Naive thymus-derived CD8-positive, alpha-beta T cell (primary cell): ENCODE measurements around the gene EEF1G. TPM values are rescaled to one million over a fixed set of nuclear protein-coding genes. Genes with fewer than 3 reads are reported as not detected.

Source experiments
- ATAC-seq, 2 donors: fragments of 150-1000 bp; cut with Tn5 transposase in 1 of 2; sonication (Bioruptor Pico), chemical (Tn5 transposase) in 1 of 2; 1 replicate in 1 of 2; 2 replicates in 1 of 2; pipeline ENCODE4 v1.10.0; 2021; ENCODE audit warnings: mild to moderate bottlenecking in 2 of 2, moderate library complexity in 2 of 2
- POLR2A ChIA-PET: fragments of 350-600 bp; sonication (Branson Sonifier 250); formaldehyde crosslinking; loops from one replicate; lab custom pipeline; 2021; ENCODE audit warnings: antibody characterized with exemption; lab: Charles Lee
- DNase-seq, 10 donors: peaks; one replicate each; pipeline versions ENCODE4 v3.0.0 to v3.0.0-alpha.2; 2020 to 2022
- H3K27ac Mint-ChIP-seq, 10 donors: one replicate each; pipeline ENCODE4 v1.8.0; 2020 to 2022; ENCODE audit warnings: mild to moderate bottlenecking in 10 of 10, mixed read lengths in 10 of 10, moderate library complexity in 4 of 10, inconsistent platforms in 1 of 10
- H3K27me3 Mint-ChIP-seq, 5 donors: one replicate each; pipeline ENCODE4 v1.8.0; 2021 to 2022; ENCODE audit warnings: mixed read lengths in 5 of 5
- H3K36me3 Mint-ChIP-seq, 3 donors: one replicate each; pipeline ENCODE4 v1.8.0; 2020 to 2022; ENCODE audit warnings: mixed read lengths in 3 of 3, mild to moderate bottlenecking in 2 of 3, inconsistent platforms in 1 of 3
- H3K4me1 Mint-ChIP-seq, 4 donors: one replicate each; pipeline ENCODE4 v1.8.0; 2021 to 2022; ENCODE audit warnings: mixed read lengths in 4 of 4
- H3K4me3 Mint-ChIP-seq, 10 donors: one replicate each; pipeline ENCODE4 v1.8.0; 2020 to 2022; ENCODE audit warnings: mild to moderate bottlenecking in 10 of 10, mixed read lengths in 10 of 10, moderate library complexity in 6 of 10, inconsistent platforms in 1 of 10
- H3K9me3 Mint-ChIP-seq, 9 donors: one replicate each; pipeline ENCODE4 v1.8.0; 2020 to 2022; ENCODE audit warnings: mixed read lengths in 9 of 9, mild to moderate bottlenecking in 3 of 9, inconsistent platforms in 1 of 9, moderate library complexity in 1 of 9
- polyA plus RNA-seq, 3 donors: library from polyadenylated mRNA; unstranded; fragments of 300-500 nt; fragmentation: Illumina TruSeq; gene quantifications; one replicate each; pipeline ENCODE4 v1.2.3, GENCODE V29; 2021
- total RNA-seq, 8 experiments: library from RNA in 2 of 8; stranded (reverse) in 2 of 8; gene quantifications; one replicate each; pipeline ENCODE4 v1.2.3 and lab custom pipeline; 2021 to 2026

EEF1G gene
- total and polyA plus RNA-seq, 5 experiments from 2014 or later = 1,637 to 2,152 (median 2,038) TPM

GRCh38 chr11:62544581-62545436, 28.9 kb downstream of the EEF1G start:
- ATAC-seq (peak; percentile 15 to 16), DNase-seq (peak in 3 of 10 donors; percentile 24 to 40 (median 35))
- H3K9me3 Mint-ChIP-seq = no peaks in the 10 kb centered on the region
- no peaks in the 10 kb centered on the region for H3K36me3 Mint-ChIP-seq
- H3K4me3 Mint-ChIP-seq = peak overlapping the region; percentile 89 to 95 (median 94)
- peak overlapping the region; percentile 79 to 99 (median 93) for H3K27ac Mint-ChIP-seq
- POLR2A ChIA-PET = interaction anchor here (0.7 to 6.3 kb wide), 7 partner anchors 11 to 183 kb away, joined by 3 to 207 read pairs (median 4); partner anchors contain the start of genes HNRNPUL2, MTA2 and TUT1
- H3K4me1 Mint-ChIP-seq = peaks cover 31 to 67% (median 66%) of the 10 kb centered on the region in 4 donors
- no peaks in the 10 kb centered on the region for H3K27me3 Mint-ChIP-seq

- Mint-ChIP-seq H3K27me3 (no peaks in the 10 kb centered on the region), H3K4me3 (peak overlapping the region; percentile 89 to 95 (median 94)), H3K27ac (peak overlapping the region in 9 of 10 donors; percentile 79 to 99 (median 92)), H3K36me3 (no peaks in the 10 kb centered on the region), H3K9me3 (no peaks in the 10 kb centered on the region), H3K4me1 (peaks cover 33 to 73% (median 71%) of the 10 kb centered on the region in 4 donors)
- ATAC-seq = no peak
- DNase-seq = no peak
- POLR2A ChIA-PET = interaction anchor here (0.7 to 6.3 kb wide), 9 partner anchors 12 to 184 kb away, joined by 3 to 207 read pairs (median 4); partner anchors contain the start of genes EEF1G, HNRNPUL2, LBHD1 and TUT1
Measured at GRCh38 chr11:62543680-62544444, 29.8 kb downstream of the EEF1G start.

DNA sequence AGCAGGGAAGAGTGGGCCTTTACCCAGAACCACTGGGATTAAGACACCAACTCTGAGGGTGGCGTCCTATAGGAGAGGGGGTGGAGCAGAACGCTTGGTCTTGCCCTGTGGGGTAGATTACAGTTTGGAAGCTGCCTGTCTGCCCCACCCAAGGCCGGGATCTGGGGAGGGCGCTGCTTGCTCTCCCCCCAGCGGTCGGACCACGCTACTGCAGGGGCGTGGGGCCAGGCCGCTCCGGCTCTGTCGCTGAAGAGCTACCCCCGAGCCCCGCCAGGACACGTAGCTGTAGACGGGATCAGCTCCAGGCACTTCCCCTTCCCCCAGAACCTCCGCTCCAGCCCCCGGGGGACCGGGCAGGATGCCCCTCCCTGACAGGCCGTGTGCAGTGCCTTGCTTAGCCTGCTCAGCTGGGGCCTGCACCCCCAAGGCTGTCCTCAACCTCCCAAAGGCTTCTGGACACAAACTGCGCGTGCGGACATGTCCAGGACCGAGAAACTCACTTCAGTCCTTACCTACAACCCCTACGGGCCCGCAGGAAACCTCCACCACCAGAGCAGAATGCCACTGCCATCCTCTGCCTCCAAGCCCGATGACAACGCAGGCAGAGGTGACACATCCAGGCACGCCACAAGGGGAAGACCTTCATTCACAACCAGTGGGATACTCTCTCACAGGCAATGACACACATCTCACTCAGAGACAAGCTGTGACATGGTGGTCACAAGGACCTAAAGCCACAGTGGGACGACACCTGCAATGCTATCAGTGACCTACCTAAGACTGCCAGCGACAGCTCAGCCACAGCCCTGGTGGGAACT, 30.7 kb downstream of the EEF1G start:
- peaks cover 40 to 79% (median 74%) of the 10 kb centered on the region in 4 donors for H3K4me1 Mint-ChIP-seq
- H3K36me3 Mint-ChIP-seq = no peaks in the 10 kb centered on the region
- H3K27me3 Mint-ChIP-seq = no peaks in the 10 kb centered on the region
- peak overlapping the region; percentile 62 to 95 (median 92) for H3K4me3 Mint-ChIP-seq
- POLR2A ChIA-PET = interaction anchor here (0.6 to 6.3 kb wide), 6 partner anchors 13 to 129 kb away, joined by 3 to 207 read pairs (median 6); partner anchors contain the start of genes EEF1G, LBHD1, TUT1 and UQCC3
- ATAC-seq (peak; percentile 28 to 39), DNase-seq (peak; percentile 49 to 80 (median 71))
- peak overlapping the region; percentile 68 to 99 (median 88) for H3K27ac Mint-ChIP-seq
- H3K9me3 Mint-ChIP-seq = no peaks in the 10 kb centered on the region

DNA sequence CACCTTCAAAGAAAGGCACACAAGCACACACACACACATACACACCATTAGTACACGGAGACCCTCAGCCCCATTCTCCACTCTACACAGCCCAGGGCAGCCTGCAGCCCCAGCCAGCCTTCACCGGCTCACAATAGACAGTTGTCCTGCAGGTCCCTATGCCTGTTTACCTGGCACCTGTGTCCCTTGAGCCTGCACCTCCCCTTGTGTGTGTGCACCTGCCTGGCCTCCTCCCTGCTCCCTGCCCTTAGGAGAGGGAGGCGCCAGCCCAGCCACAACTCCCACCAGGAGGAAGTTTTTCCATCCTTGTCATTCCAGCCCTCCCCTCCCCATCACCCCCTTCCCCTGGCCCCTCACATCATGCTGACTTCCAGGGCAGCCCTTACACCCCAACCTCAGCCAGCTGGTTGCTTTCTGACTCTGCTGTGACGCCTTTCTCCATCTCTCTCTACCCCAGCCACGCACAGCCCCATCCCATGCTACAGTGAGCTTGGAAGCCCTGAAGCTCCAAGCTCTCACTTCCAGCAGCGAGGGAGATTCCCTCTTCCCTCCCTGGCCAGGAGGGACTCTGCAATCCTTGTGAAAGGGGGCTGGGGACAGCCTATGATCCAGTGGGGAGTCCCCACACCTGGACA, 31.5 kb downstream of the EEF1G start:
- Mint-ChIP-seq H3K36me3 (peaks cover 0 to 2% (median 0%) of the 10 kb centered on the region in 3 donors), H3K27me3 (no peaks in the 10 kb centered on the region), H3K4me3 (peak overlapping the region in 9 of 10 donors; percentile 12 to 95 (median 94)), H3K27ac (peak overlapping the region in 8 of 10 donors; percentile 41 to 99 (median 88)), H3K4me1 (peaks cover 35 to 74% (median 67%) of the 10 kb centered on the region in 4 donors), H3K9me3 (no peaks in the 10 kb centered on the region)
- ATAC-seq (no peak), DNase-seq (no peak)
- POLR2A ChIA-PET = interaction anchor here (0.7 to 6.3 kb wide), 5 partner anchors 14 to 137 kb away, joined by 3 to 207 read pairs (median 6); partner anchors contain the start of genes EEF1G and TUT1

GRCh38 chr11:62540804-62541701, 32.6 kb downstream of the EEF1G start:
- POLR2A ChIA-PET = interaction anchor here (0.6 to 6.3 kb wide), 6 partner anchors 12 to 117 kb away, joined by 3 to 207 read pairs (median 4); no protein-coding TSS in a partner anchor
- ATAC-seq = no peak
- no peaks in the 10 kb centered on the region for H3K27me3 Mint-ChIP-seq
- no peaks in the 10 kb centered on the region for H3K9me3 Mint-ChIP-seq
- H3K27ac Mint-ChIP-seq = peak overlapping the region in 8 of 10 donors; percentile 51 to 99 (median 84)
- peaks cover 0 to 10% (median 0%) of the 10 kb centered on the region in 3 donors for H3K36me3 Mint-ChIP-seq
- peaks cover 39 to 77% (median 67%) of the 10 kb centered on the region in 4 donors for H3K4me1 Mint-ChIP-seq
- no peak for DNase-seq
- peak overlapping the region; percentile 22 to 94 (median 64) for H3K4me3 Mint-ChIP-seq

- peak in 1 of 10 donors; percentile 45 for DNase-seq
- POLR2A ChIA-PET = interaction anchor here (0.5 to 1.7 kb wide), 5 partner anchors 17 to 115 kb away, joined by 3 to 8 read pairs (median 4); partner anchors contain the start of gene TUT1
- peak overlapping the region in 7 of 10 donors; percentile 21 to 87 (median 73) for H3K27ac Mint-ChIP-seq
- ATAC-seq = peak in 1 of 2 donors; percentile 5
- H3K4me3 Mint-ChIP-seq = peak overlapping the region in 6 of 10 donors; percentile 15 to 73 (median 37)
- peaks cover 36 to 68% (median 57%) of the 10 kb centered on the region in 4 donors for H3K4me1 Mint-ChIP-seq
- H3K9me3 Mint-ChIP-seq = no peaks in the 10 kb centered on the region
- H3K36me3 Mint-ChIP-seq = peaks cover 0 to 22% (median 4%) of the 10 kb centered on the region in 3 donors
- no peaks in the 10 kb centered on the region for H3K27me3 Mint-ChIP-seq
Measured at GRCh38 chr11:62539238-62539925, 34.3 kb downstream of the EEF1G start.

GRCh38 chr11:62538470-62539237, 35.0 kb downstream of the EEF1G start:
- Mint-ChIP-seq H3K9me3 (no peaks in the 10 kb centered on the region), H3K36me3 (peaks cover 0 to 29% (median 8%) of the 10 kb centered on the region in 3 donors), H3K4me3 (peak overlapping the region in 7 of 10 donors; percentile 15 to 73 (median 29)), H3K27ac (peak overlapping the region in 8 of 10 donors; percentile 21 to 87 (median 72)), H3K4me1 (peaks cover 33 to 61% (median 50%) of the 10 kb centered on the region in 4 donors), H3K27me3 (no peaks in the 10 kb centered on the region)
- ATAC-seq = no peak
- POLR2A ChIA-PET = interaction anchor here (0.7 to 1.5 kb wide), 4 partner anchors 17 to 95 kb away, joined by 3 to 8 read pairs (median 4); partner anchors contain the start of gene TUT1
- DNase-seq = no peak

DNA sequence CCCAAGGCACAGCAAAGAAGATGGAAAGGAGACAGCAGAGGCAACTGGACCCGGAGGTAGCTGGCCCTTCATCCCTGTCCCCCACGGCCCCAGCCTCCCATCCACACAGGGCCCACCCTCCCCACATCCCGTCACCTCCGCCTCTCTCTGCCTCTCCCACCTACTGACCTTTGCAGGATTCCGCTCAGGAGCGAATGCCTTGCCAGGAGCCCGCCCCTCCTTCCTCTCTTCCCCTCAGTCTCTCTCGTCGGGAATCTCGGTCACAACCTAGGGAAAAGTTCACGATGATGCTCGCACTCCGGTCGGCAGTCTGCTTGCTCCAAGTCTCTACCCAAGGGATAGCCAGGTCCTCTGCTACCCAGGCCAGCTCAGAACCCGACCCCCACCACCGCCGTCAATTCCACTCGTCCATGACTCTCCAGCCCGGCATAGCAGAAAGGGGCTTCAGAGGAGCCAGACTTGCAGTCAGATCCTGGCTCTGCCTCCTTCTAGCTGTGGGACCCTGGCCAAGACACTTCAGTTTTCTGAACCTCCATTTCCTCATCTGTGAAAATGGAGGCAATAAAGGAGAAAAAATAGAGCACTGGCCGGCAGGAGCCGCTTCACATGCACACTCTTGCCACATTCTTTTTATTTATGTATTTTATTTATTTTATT, 37.3 kb downstream of the EEF1G start:
- ATAC-seq (no peak), DNase-seq (no peak)
- no peaks in the 10 kb centered on the region for H3K9me3 Mint-ChIP-seq
- no peaks in the 10 kb centered on the region for H3K27me3 Mint-ChIP-seq
- no peak overlapping the region for H3K4me3 Mint-ChIP-seq
- POLR2A ChIA-PET = no interaction called here
- H3K4me1 Mint-ChIP-seq = peaks cover 23 to 39% (median 29%) of the 10 kb centered on the region in 4 donors
- peak overlapping the region in 6 of 10 donors; percentile 13 to 80 (median 72) for H3K27ac Mint-ChIP-seq
- peaks cover 0 to 52% (median 21%) of the 10 kb centered on the region in 3 donors for H3K36me3 Mint-ChIP-seq

DNA sequence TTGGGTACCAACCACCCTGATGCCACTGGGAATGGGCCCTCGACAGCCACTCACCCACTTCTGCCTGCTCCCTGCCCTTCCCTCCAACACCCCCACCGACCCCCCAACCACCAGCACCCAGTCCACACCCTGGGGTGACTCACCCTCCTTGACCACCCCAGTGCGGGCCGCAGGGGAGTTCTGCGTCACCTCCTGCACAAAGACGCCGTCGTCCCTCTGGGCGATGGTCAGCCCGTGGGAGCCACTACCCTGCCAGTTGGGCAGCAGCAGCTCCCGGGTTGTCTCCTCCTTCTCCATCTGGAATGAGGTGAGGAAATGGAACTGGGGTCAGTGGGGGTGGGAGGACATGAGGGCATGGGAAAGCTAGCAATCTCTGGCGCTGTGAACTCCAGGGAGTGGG, 37.9 kb downstream of the EEF1G start:
- no peak overlapping the region for H3K4me3 Mint-ChIP-seq
- H3K27me3 Mint-ChIP-seq = no peaks in the 10 kb centered on the region

More for the DNA sequence above, 37.9 kb downstream of the EEF1G start:
- Mint-ChIP-seq H3K27ac (peak overlapping the region in 1 of 10 donors; percentile 75), H3K36me3 (peaks cover 0 to 58% (median 23%) of the 10 kb centered on the region in 3 donors), H3K4me1 (peaks cover 17 to 33% (median 23%) of the 10 kb centered on the region in 4 donors), H3K9me3 (no peaks in the 10 kb centered on the region)
- POLR2A ChIA-PET = no interaction called here
- no peak for ATAC-seq
- no peak for DNase-seq
